Ishikawa (cell line): ENCODE results near the gene CMTM3.

Experiments used
- CEBPB ChIP-seq: IDR thresholded peaks from 2 replicates; pipeline ENCODE4 v1.6.1; 2012
- CREB1 ChIP-seq: IDR thresholded peaks from 2 replicates; pipeline ENCODE4 v1.6.1; 2012; ENCODE audit warnings: low read depth
- EGR1 ChIP-seq: IDR thresholded peaks from 2 replicates; pipeline ENCODE4 v1.6.1; 2012
- EP300 ChIP-seq: IDR thresholded peaks from 2 replicates; pipeline ENCODE4 v1.6.1; 2012; ENCODE audit warnings: borderline replicate concordance
- FOXM1 ChIP-seq: IDR thresholded peaks from 2 replicates; pipeline ENCODE4 v1.6.1; 2012; ENCODE audit warnings: low read depth, borderline replicate concordance
- MAX ChIP-seq: IDR thresholded peaks from 2 replicates; pipeline ENCODE4 v1.6.1; 2012
- NFIC ChIP-seq: IDR thresholded peaks from 2 replicates; pipeline ENCODE4 v1.6.1; 2012
- RAD21 ChIP-seq: IDR thresholded peaks from 2 replicates; pipeline ENCODE4 v1.6.1; 2012; ENCODE audit warnings: low read depth
- REST ChIP-seq: IDR thresholded peaks from 2 replicates; pipeline ENCODE4 v1.6.1; 2012; ENCODE audit warnings: low read depth, mild to moderate bottlenecking
- TAF1 ChIP-seq: IDR thresholded peaks from 2 replicates; pipeline ENCODE4 v1.6.1; 2012; ENCODE audit warnings: low read depth, mild to moderate bottlenecking
- TCF12 ChIP-seq: IDR thresholded peaks from 2 replicates; pipeline ENCODE4 v1.6.1; 2012; ENCODE audit warnings: low read depth
- TEAD4 ChIP-seq: IDR thresholded peaks from 2 replicates; pipeline ENCODE4 v1.6.1; 2012
- YY1 ChIP-seq: IDR thresholded peaks from 2 replicates; pipeline ENCODE4 v1.6.1; 2012; ENCODE audit warnings: low read depth
- ZBTB7A ChIP-seq: IDR thresholded peaks from 2 replicates; pipeline ENCODE4 v1.6.1; 2012; ENCODE audit warnings: low read depth
- TF ChIP-seq, protein P1 (sequence below): IDR thresholded peaks from 2 replicates; pipeline ENCODE4 v1.6.1; 2012

The CMTM3 gene

GRCh38 chr16:66596986-66597848 lies 7.3 kb upstream of the CMTM3 start:
- no peak for TF ChIP-seq TEAD4
- TF ChIP-seq MAX = no peak
- TF ChIP-seq EGR1 = no peak
- TF ChIP-seq ZBTB7A = no peak
- TF ChIP-seq YY1 = no peak
- TF ChIP-seq TCF12 = no peak
- no peak for TF ChIP-seq FOXM1
- no peak for TF ChIP-seq RAD21
- TF ChIP-seq REST = no peak
- TF ChIP-seq, protein P1, sequence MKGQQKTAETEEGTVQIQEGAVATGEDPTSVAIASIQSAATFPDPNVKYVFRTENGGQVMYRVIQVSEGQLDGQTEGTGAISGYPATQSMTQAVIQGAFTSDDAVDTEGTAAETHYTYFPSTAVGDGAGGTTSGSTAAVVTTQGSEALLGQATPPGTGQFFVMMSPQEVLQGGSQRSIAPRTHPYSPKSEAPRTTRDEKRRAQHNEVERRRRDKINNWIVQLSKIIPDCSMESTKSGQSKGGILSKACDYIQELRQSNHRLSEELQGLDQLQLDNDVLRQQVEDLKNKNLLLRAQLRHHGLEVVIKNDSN = no peak
- no peak for TF ChIP-seq NFIC
- TF ChIP-seq CEBPB = no peak
- no peak for TF ChIP-seq EP300
- TF ChIP-seq CREB1 = no peak
- no peak for TF ChIP-seq TAF1

GRCh38 chr16:66598111-66598510 lies 6.4 kb upstream of the CMTM3 start:
- TF ChIP-seq TCF12 (no peak), RAD21 (no peak), CREB1 (no peak), EGR1 (no peak), ZBTB7A (no peak), YY1 (no peak), TAF1 (no peak), NFIC (no peak), FOXM1 (no peak), TEAD4 (no peak)
- TF ChIP-seq, protein P1 = no peak

- TF ChIP-seq EP300 (no peak), EGR1 (no peak), TAF1 (no peak), YY1 (no peak), ZBTB7A (no peak), NFIC (no peak)
- TF ChIP-seq, protein P1 = no peak
Measured at GRCh38 chr16:66599726-66600125, 4.8 kb upstream of the CMTM3 start.

GRCh38 chr16:66600477-66600876 lies 4.0 kb upstream of the CMTM3 start:
- TF ChIP-seq RAD21 (no peak), ZBTB7A (no peak), CREB1 (no peak), TAF1 (no peak), TEAD4 (no peak), EP300 (no peak)

DNA sequence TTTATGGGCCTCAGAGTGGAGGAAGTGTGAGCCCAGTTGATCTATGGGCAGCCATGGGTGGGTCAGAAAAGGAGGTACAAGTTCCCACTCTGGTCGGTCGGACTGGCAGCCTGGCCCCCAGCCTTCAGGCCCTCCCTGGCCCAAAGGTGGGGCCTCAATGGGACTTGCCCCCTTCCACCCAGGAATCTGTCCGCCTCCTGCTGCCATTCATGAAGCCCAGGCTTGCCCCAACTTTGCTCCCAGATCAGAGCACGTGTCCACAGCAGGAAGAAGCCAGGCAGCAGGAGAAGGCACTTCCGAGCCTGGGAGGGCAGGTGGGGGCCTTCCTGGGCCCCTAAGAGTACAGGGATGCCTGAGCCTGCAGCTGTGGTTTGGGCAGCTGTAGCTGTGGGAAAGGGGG lies 3.0 kb upstream of the CMTM3 start:
- TF ChIP-seq TEAD4 = no peak
- no peak for TF ChIP-seq MAX
- TF ChIP-seq CEBPB = no peak
- no peak for TF ChIP-seq TAF1
- no peak for TF ChIP-seq REST
- TF ChIP-seq FOXM1 = no peak
- TF ChIP-seq TCF12 = no peak
- no peak for TF ChIP-seq YY1
